Aorta (tissue), 5 donors: ENCODE data around the gene PTPA. TPM values are rescaled to one million over a fixed set of nuclear protein-coding genes. Genes with fewer than 3 reads are reported as not detected.
"Not testable (repeated sequence)": the region's sequence is repeated elsewhere in the genome, so short reads cannot be mapped to it uniquely, and the experiment has no call there.

ENCODE experiments used
- ATAC-seq: fragments of 200-7000 bp; cut with Tn5 transposase; one replicate; pipeline ENCODE4 v1.9.1; 2022; ENCODE audit warnings: moderate library complexity; ENCODE audit not compliant: low FRiP score
- DNase-seq, 2 donors: peaks; one replicate each; pipeline ENCODE4 v3.0.0-alpha.2; 2020
- H3K27ac ChIP-seq, 2 donors: one replicate each; pipeline ENCODE4 v1.5.1; 2013; ENCODE audit warnings: low read length in 2 of 2, mild to moderate bottlenecking in 2 of 2, moderate library complexity in 2 of 2, control low read depth in 1 of 2, inconsistent platforms in 1 of 2, low read depth in 1 of 2
- H3K27me3 ChIP-seq, 2 donors: one replicate each; pipeline ENCODE4 v1.6.1; 2013; ENCODE audit warnings: control low read depth in 1 of 2, low read length in 1 of 2, mild to moderate bottlenecking in 1 of 2, moderate library complexity in 1 of 2; ENCODE audit not compliant: insufficient read depth in 2 of 2, control insufficient read depth in 1 of 2
- H3K36me3 ChIP-seq, 2 donors: one replicate each; pipeline ENCODE4 v1.6.1; 2013; ENCODE audit warnings: control low read depth in 1 of 2, low read length in 1 of 2, mild to moderate bottlenecking in 1 of 2; ENCODE audit not compliant: insufficient read depth in 2 of 2, control insufficient read depth in 1 of 2
- H3K4me1 ChIP-seq, 2 donors: one replicate each; pipeline ENCODE4 v1.6.1; 2013; ENCODE audit warnings: low read length in 2 of 2, control low read depth in 1 of 2, mild to moderate bottlenecking in 1 of 2, moderate library complexity in 1 of 2; ENCODE audit not compliant: insufficient read depth in 2 of 2, control insufficient read depth in 1 of 2
- H3K4me3 ChIP-seq, 2 donors: one replicate each; pipeline ENCODE4 v1.5.1; 2013; ENCODE audit warnings: low read length in 2 of 2, control low read depth in 1 of 2, mild to moderate bottlenecking in 1 of 2
- H3K9me3 ChIP-seq: one replicate; pipeline ENCODE4 v1.6.1; 2013; ENCODE audit warnings: mild to moderate bottlenecking, low read length; ENCODE audit not compliant: control insufficient read depth
- WGBS, 2 donors: extraction: QIAGEN DNeasy Blood & Tissue Kit; methylation state at CpG; one replicate each; pipeline ENCODE4 v1.1.7; 2013; 5-methylcytosine and 5-hydroxymethylcytosine counted together
- intact Hi-C, 2 donors: fragments of 100-400 bp; cut with DNase I; formaldehyde crosslinking; loops; one replicate each; pipeline versions ENCODE4 v1.14.2 to v1.15.0; 2022
- polyA plus RNA-seq, 2 donors: library from polyadenylated mRNA; stranded (reverse); fragments of 200-250 nt; gene quantifications; one replicate each; pipeline ENCODE4 v1.2.3, GENCODE V29; 2013
- total RNA-seq, 2 donors: library from RNA; stranded (reverse); fragmentation: NEBNext Ultra II Directional; extraction: Animal tissue kit (Norgen Biotek cat#: 25700); gene quantifications; one replicate each; pipeline ENCODE4 v1.2.1, GENCODE V29; 2021
- donor health status: healthy with polysubstance abuse.
- donor health status: Bipolar disorder and iron deficiency.
- donor health status: DM: no; HTN: no; CAD: no.
- donor health status: DM: no; HTN: no; CAD: no.
- donor health status: DM: yes; HTN: yes; CAD: no.

Gene PTPA
- total and polyA plus RNA-seq, 4 donors = 60.6 to 156 (median 76.7) TPM

DNA sequence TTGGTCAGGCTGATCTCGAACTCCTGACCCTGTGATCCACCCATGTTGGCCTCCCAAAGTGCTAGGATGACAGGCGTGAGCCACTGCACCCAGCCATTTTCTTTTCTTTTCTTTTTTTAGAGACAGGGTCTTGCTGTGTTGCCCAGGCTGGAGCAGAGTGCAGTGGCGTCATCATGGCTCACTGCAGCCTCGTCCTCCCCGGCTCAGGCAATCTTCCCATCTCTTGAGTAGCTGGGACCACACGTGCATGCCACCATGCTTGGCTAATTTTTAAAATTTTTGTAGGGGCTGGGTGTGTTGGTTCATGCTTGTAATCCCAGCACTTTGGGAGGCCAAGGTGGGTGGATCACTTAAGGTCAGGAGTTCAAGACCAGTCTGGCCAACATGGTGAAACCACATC is 85.8 kb downstream of the PTPA start:
- H3K9me3 ChIP-seq, DNase-seq, H3K4me3 ChIP-seq, H3K4me1 ChIP-seq, ATAC-seq, H3K27ac ChIP-seq, intact Hi-C loops, H3K36me3 ChIP-seq, H3K27me3 ChIP-seq: not testable (repeated sequence)
- 94% methylated on average over 6 of the region's 6 CpGs for WGBS, 2 donors

DNA sequence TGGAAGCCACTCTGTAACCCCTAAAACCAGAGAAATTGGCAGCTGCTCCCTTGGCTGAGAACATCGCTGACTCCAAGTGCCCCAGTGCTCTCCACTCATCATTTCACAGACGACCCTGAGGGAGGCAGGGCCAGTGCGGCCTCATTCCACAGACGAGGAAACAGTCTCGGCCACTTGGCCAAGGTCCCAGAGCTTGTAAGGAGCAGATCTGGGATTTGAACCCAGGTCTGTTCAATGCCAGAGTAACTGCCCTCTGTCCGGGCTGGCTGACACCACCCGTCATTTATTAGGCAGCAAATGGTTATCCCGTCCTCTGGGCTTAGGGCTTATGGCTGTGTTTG is 86.7 kb downstream of the PTPA start:
- Histone ChIP-seq H3K4me1 (no peaks in the 10 kb centered on the region), H3K27me3 (no peaks in the 10 kb centered on the region), H3K36me3 (no peaks in the 10 kb centered on the region), H3K9me3 (no peaks in the 10 kb centered on the region), H3K4me3 (no peak overlapping the region), H3K27ac (no peak overlapping the region)
- peak in 1 of 2 donors; percentile 66 for DNase-seq
- peak; percentile 3 for ATAC-seq
- 36 to 38% methylated on average over 8 of the region's 8 CpGs for WGBS, 2 donors
- intact Hi-C loops = no loop called here

Other genes starting within 250 kb of the PTPA start
- 1 to 10 TPM; 7.5 to 9.5 TPM for gene KYAT1, start 229.5 kb upstream of the PTPA start, total RNA-seq
- 10 to 100 TPM in 1 of 2 donors, 1 to 10 TPM in 1; 4.5 to 11.4 TPM for gene KYAT1, start 229.5 kb upstream of the PTPA start, polyA plus RNA-seq
- 100 to 1,000 TPM in 1 of 2 donors, 10 to 100 TPM in 1; 63.8 to 100 TPM for gene LRRC8A, start 229.3 kb upstream of the PTPA start, total RNA-seq
- gene LRRC8A, start 229.3 kb upstream of the PTPA start, polyA plus RNA-seq = 10 to 100 TPM; 14.3 to 41.3 TPM
- gene PHYHD1, start 190.4 kb upstream of the PTPA start, total RNA-seq = 10 to 100 TPM; 20.5 to 33.0 TPM
- 10 to 100 TPM; 16.7 to 68.9 TPM for gene PHYHD1, start 190.4 kb upstream of the PTPA start, polyA plus RNA-seq
- 10 to 100 TPM in 1 of 2 donors, 1 to 10 TPM in 1; 8.4 to 10.5 TPM for gene DOLK, start 163.8 kb upstream of the PTPA start, total RNA-seq
- gene DOLK, start 163.8 kb upstream of the PTPA start, polyA plus RNA-seq = 10 to 100 TPM in 1 of 2 donors, 1 to 10 TPM in 1; 4.3 to 10.7 TPM
- gene NUP188, start 163.7 kb upstream of the PTPA start, total RNA-seq = 10 to 100 TPM; 37.1 to 44.5 TPM
- gene NUP188, start 163.7 kb upstream of the PTPA start, polyA plus RNA-seq = 10 to 100 TPM in 1 of 2 donors, 1 to 10 TPM in 1; 4.9 to 14.4 TPM
- gene SH3GLB2, start 83.1 kb upstream of the PTPA start, total RNA-seq = 100 to 1,000 TPM in 1 of 2 donors, 10 to 100 TPM in 1; 64.9 to 107 TPM
- gene SH3GLB2, start 83.1 kb upstream of the PTPA start, polyA plus RNA-seq = 100 to 1,000 TPM in 1 of 2 donors, 10 to 100 TPM in 1; 34.4 to 232 TPM
- gene MIGA2, start 74.8 kb upstream of the PTPA start, total RNA-seq = 10 to 100 TPM; 21.8 to 28.3 TPM
- 10 to 100 TPM in 1 of 2 donors, 1 to 10 TPM in 1; 8.5 to 32.3 TPM for gene MIGA2, start 74.8 kb upstream of the PTPA start, polyA plus RNA-seq
- 1 to 10 TPM; 4.0 to 5.1 TPM for gene DOLPP1, start 30.3 kb upstream of the PTPA start, total RNA-seq
- gene DOLPP1, start 30.3 kb upstream of the PTPA start, polyA plus RNA-seq = 1 to 10 TPM; 2.1 to 4.9 TPM
- 10 to 100 TPM; 42.0 to 48.4 TPM for gene CRAT, start 622 bp upstream of the PTPA start, total RNA-seq
- gene CRAT, start 622 bp upstream of the PTPA start, polyA plus RNA-seq = 10 to 100 TPM; 26.8 to 51.1 TPM
- 10 to 100 TPM; 28.3 to 66.9 TPM for gene IER5L, start 66.8 kb downstream of the PTPA start, total RNA-seq
- 10 to 100 TPM in 1 of 2 donors, 1 to 10 TPM in 1; 8.8 to 37.2 TPM for gene IER5L, start 66.8 kb downstream of the PTPA start, polyA plus RNA-seq